Transverse colon (tissue), 4 donors: ENCODE results near the gene VMAC.
A peak's percentile ranks its signal among the peaks of the same experiment; 100 is the strongest.

ENCODE experiments used
- EP300 ChIP-seq: sonication (generic); formaldehyde crosslinking; IDR thresholded peaks from one replicate; pipeline ENCODE4 v1.6.1; 2017; ENCODE audit warnings: antibody characterized with exemption, low read depth
- POLR2A ChIP-seq: fragments of 450-650 bp; IDR thresholded peaks from one replicate; pipeline ENCODE4 v1.6.1; 2016; ENCODE audit warnings: antibody characterized with exemption, mild to moderate bottlenecking, moderate library complexity
- POLR2AphosphoS5 ChIP-seq, 3 donors: sonication (generic); formaldehyde crosslinking; IDR thresholded peaks; one replicate each; pipeline ENCODE4 v1.6.1; 2016; ENCODE audit warnings: antibody characterized with exemption in 3 of 3
- TF ChIP-seq, protein P1 (sequence below), 5 experiments: fragments of 200-600 bp in 3 of 5; fragments of 450-650 bp in 2 of 5; sonication (generic) in 3 of 5; IDR thresholded peaks; 1 replicate in 2 of 5; 2 replicates in 3 of 5; pipeline ENCODE4 v1.5.1; 2016 to 2017; ENCODE audit warnings: antibody characterized with exemption in 5 of 5, inconsistent platforms in 3 of 5, mild to moderate bottlenecking in 2 of 5, moderate library complexity in 1 of 5

DNA sequence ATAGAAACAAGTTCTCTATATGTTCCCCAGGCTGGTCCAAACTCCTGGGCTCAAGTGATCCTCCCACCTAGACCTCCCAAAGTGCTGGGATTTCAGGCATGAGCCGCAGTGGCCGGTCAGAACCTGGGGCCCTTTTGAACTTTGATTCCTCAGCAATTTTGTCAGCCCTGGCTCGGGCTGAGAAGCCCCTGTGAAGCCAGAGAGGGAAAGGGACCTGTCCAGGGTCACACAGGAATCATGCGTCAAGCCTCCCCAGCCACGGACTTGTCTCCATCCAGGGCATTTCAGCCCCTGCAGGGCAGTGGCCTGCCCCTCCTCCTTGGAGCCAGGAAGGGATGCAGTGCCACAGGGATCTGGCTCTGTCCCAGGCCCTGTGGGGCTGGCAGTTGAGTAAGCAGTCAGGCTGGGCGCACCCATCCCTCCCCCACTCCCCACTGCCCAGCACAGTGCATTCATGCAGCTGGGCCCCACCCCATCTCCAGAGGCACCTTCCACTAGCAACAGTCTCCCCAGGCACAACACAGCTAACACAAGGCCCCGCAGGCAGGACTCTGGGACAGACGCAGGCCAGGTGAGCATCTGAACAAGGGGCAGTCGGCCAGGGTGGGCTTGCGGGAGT is 9.2 kb downstream of the VMAC start, which contains the start of gene CAPS:
- TF ChIP-seq POLR2A (peak; percentile 46), POLR2AphosphoS5 (IDR thresholded peaks at IDR 0.05) (peak in 2 of 3 donors; percentile 44 to 47), EP300 (no peak)
- TF ChIP-seq, protein P1, sequence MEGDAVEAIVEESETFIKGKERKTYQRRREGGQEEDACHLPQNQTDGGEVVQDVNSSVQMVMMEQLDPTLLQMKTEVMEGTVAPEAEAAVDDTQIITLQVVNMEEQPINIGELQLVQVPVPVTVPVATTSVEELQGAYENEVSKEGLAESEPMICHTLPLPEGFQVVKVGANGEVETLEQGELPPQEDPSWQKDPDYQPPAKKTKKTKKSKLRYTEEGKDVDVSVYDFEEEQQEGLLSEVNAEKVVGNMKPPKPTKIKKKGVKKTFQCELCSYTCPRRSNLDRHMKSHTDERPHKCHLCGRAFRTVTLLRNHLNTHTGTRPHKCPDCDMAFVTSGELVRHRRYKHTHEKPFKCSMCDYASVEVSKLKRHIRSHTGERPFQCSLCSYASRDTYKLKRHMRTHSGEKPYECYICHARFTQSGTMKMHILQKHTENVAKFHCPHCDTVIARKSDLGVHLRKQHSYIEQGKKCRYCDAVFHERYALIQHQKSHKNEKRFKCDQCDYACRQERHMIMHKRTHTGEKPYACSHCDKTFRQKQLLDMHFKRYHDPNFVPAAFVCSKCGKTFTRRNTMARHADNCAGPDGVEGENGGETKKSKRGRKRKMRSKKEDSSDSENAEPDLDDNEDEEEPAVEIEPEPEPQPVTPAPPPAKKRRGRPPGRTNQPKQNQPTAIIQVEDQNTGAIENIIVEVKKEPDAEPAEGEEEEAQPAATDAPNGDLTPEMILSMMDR (IDR thresholded peaks at IDR 0.05), result no peak
